Thyroid gland (tissue), 4 donors: Measurements from ENCODE around the gene C1QTNF12. TPM values are rescaled to one million over a fixed set of nuclear protein-coding genes. Genes with fewer than 3 reads are reported as not detected.

Source experiments
- DNase-seq, 2 donors: peaks; one replicate each; pipeline ENCODE4 v3.0.0-alpha.2; 2019
- H3K27ac ChIP-seq, 3 donors: fragments of 200-600 bp; sonication (generic); 1 replicate in 2 of 3; 2 replicates in 1 of 3; pipeline ENCODE4 v1.5.1; 2016 to 2019; ENCODE audit warnings: mild to moderate bottlenecking in 1 of 3, moderate library complexity in 1 of 3
- H3K27me3 ChIP-seq: fragments of 200-600 bp; sonication (generic); one replicate; pipeline ENCODE4 v1.5.1; 2019
- H3K36me3 ChIP-seq, 2 donors: fragments of 200-600 bp; sonication (generic); one replicate each; pipeline ENCODE4 v1.5.1; 2016 to 2019
- H3K4me1 ChIP-seq, 2 donors: fragments of 200-600 bp; sonication (generic); one replicate each; pipeline ENCODE4 v1.5.1; 2017 to 2019
- H3K4me3 ChIP-seq, 3 donors: fragments of 200-600 bp; sonication (generic); replicated peaks in 1 of 3; 1 replicate in 2 of 3; 2 replicates in 1 of 3; pipeline ENCODE4 v1.5.1; 2016; ENCODE audit warnings: mild to moderate bottlenecking in 1 of 3
- H3K9me3 ChIP-seq: fragments of 200-600 bp; sonication (generic); one replicate; pipeline ENCODE4 v1.5.1; 2017
- POLR2A ChIP-seq, 2 donors: fragments of 450-650 bp; IDR thresholded peaks; one replicate each; pipeline ENCODE4 v1.6.1; 2017; ENCODE audit warnings: antibody characterized with exemption in 2 of 2, mild to moderate bottlenecking in 2 of 2, moderate library complexity in 1 of 2
- WGBS, 2 donors: methylation state at CpG; one replicate each; pipeline ENCODE4 v1.1.5; 2017; 5-methylcytosine and 5-hydroxymethylcytosine counted together
- intact Hi-C: fragments of 100-400 bp; cut with DNase I; formaldehyde crosslinking; loops from one replicate; pipeline ENCODE4 v1.15.1; 2023
- total RNA-seq, 4 donors: library from RNA; depleted of rRNA; stranded (reverse); fragments of >200 nt; gene quantifications; one replicate each; pipeline ENCODE4 v1.2.3, GENCODE V29; 2016
- TF ChIP-seq, protein P1 (sequence below), 6 experiments: fragments of 200-600 bp in 3 of 6; fragments of 450-650 bp in 3 of 6; sonication (generic) in 3 of 6; IDR thresholded peaks; one replicate each; pipeline ENCODE4 v1.5.1; 2016 to 2019; ENCODE audit warnings: antibody characterized with exemption in 6 of 6, mild to moderate bottlenecking in 2 of 6, inconsistent platforms in 1 of 6, moderate library complexity in 1 of 6

The C1QTNF12 gene
- total RNA-seq, 4 donors from 2014 or later = 0.83 TPM; not detected in 3

DNA sequence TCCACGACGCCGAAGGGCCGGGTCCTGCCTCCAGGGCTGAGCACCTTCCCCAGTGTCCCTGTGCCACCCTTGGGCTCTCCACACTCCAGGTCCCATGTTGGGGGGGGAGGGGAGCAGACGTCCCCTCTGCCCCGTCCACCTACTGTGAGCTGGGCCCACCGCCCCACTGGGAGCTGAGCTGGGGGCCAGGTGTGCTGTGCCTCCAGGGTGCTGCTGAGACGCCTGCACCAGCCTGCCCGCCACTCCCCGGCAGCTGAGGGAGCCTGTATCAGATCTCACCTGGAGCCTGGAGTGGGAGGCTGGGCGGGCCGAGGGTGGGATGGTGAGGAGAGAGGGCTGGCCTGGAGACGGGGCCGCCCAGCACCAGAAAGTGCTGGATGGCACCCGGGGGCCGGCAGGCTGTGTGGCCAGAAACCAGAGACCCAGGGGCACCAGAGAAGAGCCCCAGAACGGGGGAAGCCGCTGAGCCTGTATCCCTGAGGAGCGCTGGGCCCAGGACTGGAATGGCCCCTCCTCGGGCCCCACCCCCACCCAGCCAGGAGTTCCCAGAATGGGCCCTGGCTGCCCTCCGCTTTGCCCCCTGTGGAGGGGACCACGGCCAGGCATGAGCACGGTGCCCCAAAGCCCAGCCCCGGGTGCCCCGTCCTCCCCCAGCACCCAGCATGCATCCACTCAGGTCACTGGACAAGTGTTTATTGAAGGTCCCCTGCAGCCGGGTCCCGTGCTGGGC, 43.5 kb downstream of the C1QTNF12 start:
- no peaks in the 10 kb centered on the region for H3K9me3 ChIP-seq
- H3K27me3 ChIP-seq = no peaks in the 10 kb centered on the region
- H3K4me1 ChIP-seq = peaks cover 6 to 20% of the 10 kb centered on the region in 2 donors
- no peak overlapping the region for H3K4me3 ChIP-seq
- 74 to 78% methylated on average over 7 to 19 of the region's 27 CpGs for WGBS, 2 donors
- TF ChIP-seq, protein P1, sequence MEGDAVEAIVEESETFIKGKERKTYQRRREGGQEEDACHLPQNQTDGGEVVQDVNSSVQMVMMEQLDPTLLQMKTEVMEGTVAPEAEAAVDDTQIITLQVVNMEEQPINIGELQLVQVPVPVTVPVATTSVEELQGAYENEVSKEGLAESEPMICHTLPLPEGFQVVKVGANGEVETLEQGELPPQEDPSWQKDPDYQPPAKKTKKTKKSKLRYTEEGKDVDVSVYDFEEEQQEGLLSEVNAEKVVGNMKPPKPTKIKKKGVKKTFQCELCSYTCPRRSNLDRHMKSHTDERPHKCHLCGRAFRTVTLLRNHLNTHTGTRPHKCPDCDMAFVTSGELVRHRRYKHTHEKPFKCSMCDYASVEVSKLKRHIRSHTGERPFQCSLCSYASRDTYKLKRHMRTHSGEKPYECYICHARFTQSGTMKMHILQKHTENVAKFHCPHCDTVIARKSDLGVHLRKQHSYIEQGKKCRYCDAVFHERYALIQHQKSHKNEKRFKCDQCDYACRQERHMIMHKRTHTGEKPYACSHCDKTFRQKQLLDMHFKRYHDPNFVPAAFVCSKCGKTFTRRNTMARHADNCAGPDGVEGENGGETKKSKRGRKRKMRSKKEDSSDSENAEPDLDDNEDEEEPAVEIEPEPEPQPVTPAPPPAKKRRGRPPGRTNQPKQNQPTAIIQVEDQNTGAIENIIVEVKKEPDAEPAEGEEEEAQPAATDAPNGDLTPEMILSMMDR (IDR thresholded peaks at IDR 0.05) = no peak
- no peak for TF ChIP-seq POLR2A (IDR thresholded peaks at IDR 0.05)
- no peak for DNase-seq
- no peak overlapping the region for H3K27ac ChIP-seq
- intact Hi-C loops = no loop called here
- no peaks in the 10 kb centered on the region for H3K36me3 ChIP-seq

DNA sequence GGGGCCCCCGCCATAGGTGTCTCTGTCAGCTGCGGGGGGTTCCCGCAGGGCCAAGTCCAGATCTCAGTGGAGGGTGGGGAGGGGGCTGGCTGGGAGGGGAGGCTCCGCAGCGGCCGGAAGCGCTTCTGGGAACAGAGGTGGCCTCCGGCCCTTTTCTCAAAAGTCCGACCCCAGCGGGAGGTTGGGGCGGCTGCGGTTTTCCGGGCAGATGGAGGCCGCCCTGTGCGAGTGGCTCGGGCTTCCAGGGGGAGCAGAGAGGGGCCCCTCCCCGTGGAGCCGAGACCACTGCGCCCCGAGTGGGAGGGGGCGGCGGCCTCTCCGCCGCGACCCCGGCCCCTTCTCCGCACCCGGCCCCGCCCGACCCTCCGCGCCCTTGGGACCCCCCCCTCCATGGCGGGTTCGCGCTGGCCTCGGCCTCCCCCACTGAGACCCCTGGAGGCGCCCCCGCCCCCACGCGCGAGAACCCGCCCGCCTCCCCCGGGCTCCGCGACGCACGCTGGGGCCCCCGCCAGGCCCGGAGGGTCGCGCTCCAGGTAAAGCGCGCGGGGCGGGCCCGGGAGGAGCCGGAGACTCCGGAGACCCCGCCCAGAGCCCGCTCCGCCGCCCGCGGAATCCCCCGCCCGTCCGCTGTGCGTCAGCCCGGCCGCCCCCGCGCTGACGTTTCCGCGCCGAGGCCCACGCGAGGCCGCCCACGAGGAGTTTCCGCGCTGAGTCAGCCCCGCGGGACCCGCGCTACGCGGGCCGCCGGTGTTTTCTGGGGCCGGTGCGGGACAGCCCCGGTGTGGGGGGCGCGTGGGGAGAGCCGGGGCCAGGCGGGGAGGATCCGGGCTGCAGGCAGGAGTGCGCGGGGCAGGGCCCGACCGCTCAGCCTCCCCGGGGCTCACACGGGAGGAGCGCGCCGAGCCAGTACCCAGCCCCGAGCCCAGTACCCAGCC, 45.4 kb downstream of the C1QTNF12 start:
- peak; percentile 22 for DNase-seq
- H3K27ac ChIP-seq = no peak overlapping the region
- H3K4me3 ChIP-seq = peak overlapping the region in 1 of 3 donors; percentile 37

DNA sequence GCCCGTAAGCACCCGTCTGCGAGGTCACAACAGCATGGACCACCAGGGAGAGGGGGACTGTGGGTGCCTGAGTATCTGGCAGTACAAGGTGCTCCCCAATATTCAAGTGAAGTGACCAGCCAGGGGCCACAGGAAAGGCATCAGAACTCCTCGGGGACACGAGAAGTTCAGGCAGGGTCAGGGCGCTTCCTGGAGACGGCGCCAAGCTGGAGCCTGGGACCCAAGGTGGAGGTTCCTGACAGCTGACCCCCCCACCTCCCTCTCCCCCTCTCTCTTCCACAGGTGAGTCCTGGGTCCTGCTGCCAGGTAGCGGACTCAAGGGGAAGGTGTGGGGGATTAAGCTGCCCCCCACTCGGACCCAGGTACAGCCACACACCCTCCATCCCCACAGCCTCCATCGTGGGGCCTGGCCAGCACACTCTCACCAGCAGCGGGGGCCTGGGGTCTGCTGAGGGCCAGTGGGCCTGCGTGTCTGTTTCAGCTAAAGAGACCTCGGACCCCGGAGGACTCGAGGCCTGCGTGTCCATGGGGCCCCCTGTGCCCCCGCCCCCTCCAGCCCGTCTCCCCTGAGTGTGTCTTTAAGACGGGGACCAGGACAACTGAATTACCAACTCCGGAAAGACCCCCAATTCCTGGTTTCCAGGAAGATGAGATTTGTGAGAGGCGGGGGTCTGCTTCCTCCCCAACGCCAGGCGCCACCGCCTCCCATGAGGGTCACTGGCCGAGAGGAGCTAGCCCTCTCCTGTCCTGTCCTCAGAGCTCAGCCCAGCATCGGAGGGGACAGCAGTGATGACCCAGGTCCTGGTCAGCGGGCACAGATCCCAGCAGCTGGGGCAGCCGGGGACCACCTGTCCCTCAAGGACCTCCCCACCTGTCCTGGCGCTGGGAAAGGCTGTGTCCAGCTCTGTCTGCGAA, 46.3 kb downstream of the C1QTNF12 start:
- no peak overlapping the region for H3K4me3 ChIP-seq
- DNase-seq = no peak
- H3K9me3 ChIP-seq = no peaks in the 10 kb centered on the region
- H3K36me3 ChIP-seq = no peaks in the 10 kb centered on the region
- H3K27me3 ChIP-seq = no peaks in the 10 kb centered on the region
- TF ChIP-seq POLR2A (IDR thresholded peaks at IDR 0.05) = no peak
- TF ChIP-seq, protein P1 (IDR thresholded peaks at IDR 0.05) = no peak
- H3K4me1 ChIP-seq = peaks cover 0 to 9% of the 10 kb centered on the region in 2 donors
- H3K27ac ChIP-seq = no peak overlapping the region
- 81 to 90% methylated on average over 10 to 14 of the region's 31 CpGs for WGBS, 2 donors
- intact Hi-C loops = no loop called here

More for the DNA sequence above, 45.4 kb downstream of the C1QTNF12 start:
- 0 to 4% methylated on average over 2 to 11 of the region's 109 CpGs for WGBS, 2 donors
- Histone ChIP-seq H3K9me3 (no peaks in the 10 kb centered on the region), H3K27me3 (no peaks in the 10 kb centered on the region), H3K4me1 (peaks cover 2 to 14% of the 10 kb centered on the region in 2 donors), H3K36me3 (no peaks in the 10 kb centered on the region)
- intact Hi-C loops = no loop called here
- TF ChIP-seq, protein P1 (IDR thresholded peaks at IDR 0.05) = no peak
- TF ChIP-seq POLR2A (IDR thresholded peaks at IDR 0.05) = no peak

DNA sequence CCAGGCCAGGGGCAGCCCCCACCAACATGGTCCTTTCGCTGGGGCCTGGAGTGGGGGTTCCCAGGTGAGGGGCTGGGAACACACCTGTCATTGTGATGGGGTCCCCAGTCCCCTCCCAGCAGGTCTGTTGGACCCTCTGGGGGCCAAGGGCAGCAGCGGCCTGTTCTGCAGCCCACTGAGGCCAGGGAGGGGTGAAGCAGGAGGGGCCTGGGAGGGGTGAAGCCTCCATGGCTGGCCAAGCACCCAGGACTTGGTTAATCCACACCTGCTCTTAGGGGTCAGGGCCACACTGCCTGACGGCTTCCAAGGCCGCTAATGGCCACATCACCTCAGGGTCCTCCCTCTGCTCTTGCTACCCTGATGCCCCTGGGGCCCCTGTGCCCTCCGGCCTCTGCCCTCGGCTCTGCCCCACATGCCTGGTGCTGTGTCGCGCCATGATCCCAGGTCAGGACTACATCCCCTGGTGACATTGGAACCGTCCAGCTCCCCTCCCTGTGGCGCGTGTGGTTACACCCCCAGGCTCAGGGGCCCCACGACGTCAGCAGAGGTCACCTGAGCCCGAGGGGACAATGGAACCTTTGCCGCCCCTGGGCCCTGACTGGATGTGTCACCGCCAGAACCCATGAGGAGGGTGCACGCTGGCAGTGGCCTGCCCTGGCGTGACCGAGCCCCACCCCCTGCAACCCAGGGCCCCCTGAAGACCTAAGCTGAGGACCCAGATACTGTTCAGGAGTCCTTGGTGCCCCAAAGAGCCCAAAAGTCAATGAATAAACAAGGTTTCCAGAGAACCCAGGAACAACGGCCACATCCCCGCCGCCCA, 47.2 kb downstream of the C1QTNF12 start:
- TF ChIP-seq POLR2A (IDR thresholded peaks at IDR 0.05) = no peak
- TF ChIP-seq, protein P1 (IDR thresholded peaks at IDR 0.05) = no peak
- no peak for DNase-seq
- WGBS, 2 donors = 80 to 82% methylated on average over 12 to 16 of the region's 22 CpGs
- intact Hi-C loops = no loop called here
- H3K4me3 ChIP-seq = no peak overlapping the region
- H3K36me3 ChIP-seq = no peaks in the 10 kb centered on the region
- H3K27me3 ChIP-seq = no peaks in the 10 kb centered on the region
- H3K27ac ChIP-seq = no peak overlapping the region
- H3K9me3 ChIP-seq = no peaks in the 10 kb centered on the region
- peaks cover 0 to 9% of the 10 kb centered on the region in 2 donors for H3K4me1 ChIP-seq
